Peyer's patch (tissue), 4 donors: Measurements from ENCODE around the gene SLC26A9.

Experiments used
- CTCF ChIP-seq, 6 experiments: fragments of 450-650 bp in 4 of 6; fragments of 200-600 bp in 2 of 6; sonication (generic) in 1 of 6; IDR thresholded peaks; one replicate each; pipeline ENCODE4 v1.5.1; 2017 to 2019; ENCODE audit warnings: antibody characterized with exemption in 6 of 6, mild to moderate bottlenecking in 3 of 6, moderate library complexity in 1 of 6
- POLR2A ChIP-seq, 2 donors: fragments of 450-650 bp; IDR thresholded peaks; one replicate each; pipeline ENCODE4 v1.5.1; 2017; ENCODE audit warnings: antibody characterized with exemption in 2 of 2, mild to moderate bottlenecking in 2 of 2, moderate library complexity in 2 of 2

DNA sequence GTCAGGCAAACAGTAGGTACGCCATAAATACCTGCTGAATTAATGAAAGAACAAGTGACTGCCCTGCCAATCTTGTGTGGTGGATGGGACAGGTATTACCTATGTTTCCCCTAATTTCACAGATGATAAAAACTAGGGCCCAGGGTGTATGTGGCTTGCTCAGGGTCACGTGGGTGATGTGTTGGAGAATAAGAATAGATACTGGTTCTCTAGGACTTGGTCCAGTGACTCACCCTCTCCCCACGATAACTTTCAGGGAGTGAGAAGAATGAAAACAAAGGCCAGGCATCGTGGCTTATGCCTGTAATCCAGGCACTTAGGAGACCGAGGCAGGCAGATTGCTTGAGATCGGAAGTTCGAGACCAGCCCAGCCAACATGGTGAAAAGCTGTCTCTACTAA, 26.7 kb downstream of the SLC26A9 start:
- no peak for TF ChIP-seq CTCF (IDR thresholded peaks at IDR 0.05)
- TF ChIP-seq POLR2A (IDR thresholded peaks at IDR 0.05), result no peak
